Measurements from ENCODE around the gene S100A14.

S100A14 gene

DNA sequence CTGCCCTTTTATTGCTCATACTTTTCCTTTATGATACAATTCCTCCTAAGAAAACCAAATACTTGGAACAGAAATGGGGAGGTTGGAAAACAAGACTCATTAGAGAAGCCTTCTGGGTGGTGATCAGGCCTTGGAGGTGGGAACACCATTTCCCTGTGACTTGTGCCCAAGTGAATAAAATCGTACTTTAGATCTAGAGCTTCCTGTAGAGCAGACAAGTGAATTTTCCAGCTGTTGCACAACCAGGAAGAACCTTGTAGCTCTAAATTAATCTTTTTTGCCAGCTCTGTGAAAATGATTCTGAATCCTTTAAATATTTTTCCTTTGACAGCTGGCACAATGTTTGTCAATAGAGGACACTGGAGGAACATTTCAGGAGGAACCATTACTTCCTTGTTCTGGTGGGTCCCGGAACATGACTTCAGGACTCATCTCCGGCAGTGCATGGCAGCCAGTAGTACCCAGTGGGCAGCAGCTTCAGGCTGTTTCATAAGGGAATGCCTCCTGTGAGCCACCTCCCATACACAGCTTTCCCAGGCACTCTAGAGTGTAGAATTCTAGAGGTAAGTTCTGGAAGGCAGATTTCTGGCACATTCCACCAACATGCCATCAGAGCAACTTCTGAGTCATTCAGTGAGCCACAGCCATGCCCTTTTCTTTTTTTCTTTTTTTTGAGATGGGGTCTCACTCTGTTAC, 36.8 kb upstream of the S100A14 start:
- H4K20me1 ChIP-seq (ENCODE audit: insufficient read depth, low read length) = no peaks in the 10 kb centered on the region
- H2AFZ ChIP-seq (ENCODE audit: low read depth, low read length) = peak overlapping the region; percentile 61
- no peak overlapping the region for H3K4me3 ChIP-seq (ENCODE audit: low read length)
- H3K9ac ChIP-seq (ENCODE audit: low read length) = no peak overlapping the region
- no peak overlapping the region for H3K27ac ChIP-seq (ENCODE audit: low read length)
- peaks cover 2% of the 10 kb centered on the region for H3K36me3 ChIP-seq (replicated peaks; ENCODE audit: low read depth, low read length)
- no peaks in the 10 kb centered on the region for H3K27me3 ChIP-seq (ENCODE audit: low read depth, low read length)
- peak overlapping the region; percentile 1; the same call in 1 of the 2 replicates for H3K4me2 ChIP-seq (ENCODE audit: low read length)
- no peaks in the 10 kb centered on the region for H3K79me2 ChIP-seq (ENCODE audit: low read length)
- no peaks in the 10 kb centered on the region for H3K9me3 ChIP-seq (ENCODE audit: insufficient read depth, low read length)
- TF ChIP-seq, protein P1, sequence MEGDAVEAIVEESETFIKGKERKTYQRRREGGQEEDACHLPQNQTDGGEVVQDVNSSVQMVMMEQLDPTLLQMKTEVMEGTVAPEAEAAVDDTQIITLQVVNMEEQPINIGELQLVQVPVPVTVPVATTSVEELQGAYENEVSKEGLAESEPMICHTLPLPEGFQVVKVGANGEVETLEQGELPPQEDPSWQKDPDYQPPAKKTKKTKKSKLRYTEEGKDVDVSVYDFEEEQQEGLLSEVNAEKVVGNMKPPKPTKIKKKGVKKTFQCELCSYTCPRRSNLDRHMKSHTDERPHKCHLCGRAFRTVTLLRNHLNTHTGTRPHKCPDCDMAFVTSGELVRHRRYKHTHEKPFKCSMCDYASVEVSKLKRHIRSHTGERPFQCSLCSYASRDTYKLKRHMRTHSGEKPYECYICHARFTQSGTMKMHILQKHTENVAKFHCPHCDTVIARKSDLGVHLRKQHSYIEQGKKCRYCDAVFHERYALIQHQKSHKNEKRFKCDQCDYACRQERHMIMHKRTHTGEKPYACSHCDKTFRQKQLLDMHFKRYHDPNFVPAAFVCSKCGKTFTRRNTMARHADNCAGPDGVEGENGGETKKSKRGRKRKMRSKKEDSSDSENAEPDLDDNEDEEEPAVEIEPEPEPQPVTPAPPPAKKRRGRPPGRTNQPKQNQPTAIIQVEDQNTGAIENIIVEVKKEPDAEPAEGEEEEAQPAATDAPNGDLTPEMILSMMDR (IDR thresholded peaks at IDR 0.05; ENCODE audit: low read depth, low read length) = no peak
- no peak for TF ChIP-seq EZH2phosphoT487 (IDR thresholded peaks at IDR 0.05; ENCODE audit: low read depth)
- H3K4me1 ChIP-seq (ENCODE audit: low read length) = peaks cover 8% of the 10 kb centered on the region; the same call in 1 of the 2 replicates

DNA sequence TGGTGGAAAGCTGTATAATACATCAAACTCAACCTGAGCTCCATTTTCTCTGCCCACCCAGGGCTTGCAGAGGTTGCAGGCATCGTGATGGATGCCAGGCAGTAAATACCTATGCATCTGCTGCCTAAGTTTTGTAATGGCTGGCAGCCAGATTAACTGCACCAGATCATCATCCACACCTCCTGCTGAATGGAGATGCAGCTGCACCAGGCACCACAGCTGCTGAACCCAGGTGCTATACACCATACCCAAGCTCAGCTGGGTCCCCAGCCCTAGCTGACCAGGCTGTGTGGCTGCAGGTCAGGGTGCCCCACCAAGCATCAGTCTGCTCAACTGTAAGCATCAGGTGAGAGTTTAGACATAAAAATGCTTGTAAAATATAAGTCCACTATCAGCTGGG, 35.6 kb upstream of the S100A14 start:
- H3K9me3 ChIP-seq (ENCODE audit: insufficient read depth, low read length) = no peaks in the 10 kb centered on the region
- H3K4me1 ChIP-seq (ENCODE audit: low read length) = peaks cover 5% of the 10 kb centered on the region; the same call in 1 of the 2 replicates
- H3K4me3 ChIP-seq (ENCODE audit: low read length) = no peak overlapping the region
- no peak overlapping the region for H2AFZ ChIP-seq (ENCODE audit: low read depth, low read length)
- no peak overlapping the region for H3K4me2 ChIP-seq (ENCODE audit: low read length)
- no peaks in the 10 kb centered on the region for H3K27me3 ChIP-seq (ENCODE audit: low read depth, low read length)
- no peaks in the 10 kb centered on the region for H3K79me2 ChIP-seq (ENCODE audit: low read length)
- H3K36me3 ChIP-seq (replicated peaks; ENCODE audit: low read depth, low read length) = peaks cover 11% of the 10 kb centered on the region
- no peak overlapping the region for H3K9ac ChIP-seq (ENCODE audit: low read length)
- H3K27ac ChIP-seq (ENCODE audit: low read length) = no peak overlapping the region
- no peak for TF ChIP-seq EZH2phosphoT487 (IDR thresholded peaks at IDR 0.05; ENCODE audit: low read depth)
- TF ChIP-seq, protein P1 (IDR thresholded peaks at IDR 0.05; ENCODE audit: low read depth, low read length) = no peak
- no peaks in the 10 kb centered on the region for H4K20me1 ChIP-seq (ENCODE audit: insufficient read depth, low read length)

DNA sequence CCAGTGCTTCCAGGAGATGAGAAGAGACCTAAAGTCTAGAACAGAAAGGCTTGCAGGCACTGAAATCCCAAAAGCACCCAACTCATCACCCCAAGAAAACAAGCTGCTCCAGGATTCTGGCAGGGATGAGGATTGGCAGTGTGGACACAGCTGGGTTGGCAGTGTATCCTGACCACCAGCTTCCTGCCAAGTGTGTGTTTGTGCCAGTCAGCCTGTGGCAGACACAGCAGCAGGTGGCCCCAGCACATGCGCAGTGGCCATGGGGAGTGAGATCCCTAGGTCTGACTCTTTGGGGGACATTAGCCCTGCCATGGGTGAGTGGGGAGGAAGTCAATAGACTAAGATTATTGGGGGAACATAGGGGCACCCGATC, 33.7 kb upstream of the S100A14 start:
- Histone ChIP-seq H3K36me3 (replicated peaks; ENCODE audit: low read depth, low read length) (peaks cover 29% of the 10 kb centered on the region), H3K79me2 (ENCODE audit: low read length) (no peaks in the 10 kb centered on the region), H4K20me1 (ENCODE audit: insufficient read depth, low read length) (no peaks in the 10 kb centered on the region), H3K9ac (ENCODE audit: low read length) (no peak overlapping the region), H3K27ac (ENCODE audit: low read length) (no peak overlapping the region), H3K4me3 (ENCODE audit: low read length) (no peak overlapping the region), H3K27me3 (ENCODE audit: low read depth, low read length) (no peaks in the 10 kb centered on the region), H3K9me3 (ENCODE audit: insufficient read depth, low read length) (no peaks in the 10 kb centered on the region), H3K4me1 (ENCODE audit: low read length) (peaks cover 5% of the 10 kb centered on the region; the same call in 1 of the 2 replicates), H2AFZ (ENCODE audit: low read depth, low read length) (no peak overlapping the region), H3K4me2 (ENCODE audit: low read length) (no peak overlapping the region)
- TF ChIP-seq EZH2phosphoT487 (IDR thresholded peaks at IDR 0.05; ENCODE audit: low read depth) = no peak
- TF ChIP-seq, protein P1 (IDR thresholded peaks at IDR 0.05; ENCODE audit: low read depth, low read length) = no peak

DNA sequence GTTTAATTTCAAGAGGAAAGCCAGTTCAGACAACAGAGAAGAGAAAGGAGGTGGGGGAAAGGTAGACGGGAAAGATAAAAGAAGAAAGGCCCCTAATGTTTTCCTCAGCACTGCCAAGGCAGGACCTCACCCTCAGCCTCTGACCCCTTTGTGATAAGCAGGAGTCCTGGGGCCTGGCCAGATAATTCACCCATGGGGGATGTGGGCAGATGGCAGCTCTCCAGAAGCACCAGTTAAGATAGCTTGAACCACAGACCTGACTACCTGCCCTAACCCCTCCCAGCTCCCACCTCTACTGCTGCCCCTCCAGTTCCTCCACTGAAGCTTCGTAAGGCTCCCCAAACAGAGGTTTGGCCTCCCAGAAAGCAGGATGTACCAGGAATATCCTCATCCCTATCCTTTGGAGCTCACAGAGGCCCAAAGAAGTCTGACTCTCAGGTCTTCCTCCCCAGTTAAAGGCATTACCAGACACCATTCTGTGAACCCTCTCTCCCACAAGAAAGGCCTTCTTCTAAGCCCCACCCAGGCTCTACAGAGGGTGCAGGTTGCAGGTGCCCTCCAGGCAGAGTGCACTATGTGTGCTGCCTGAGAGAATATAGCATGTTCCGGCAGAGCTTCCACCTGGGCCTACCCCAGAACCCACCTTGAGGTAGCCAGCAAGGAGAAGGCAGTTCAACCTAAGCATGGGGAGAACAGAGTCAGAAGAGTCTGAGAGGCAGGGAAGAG, 33.2 kb upstream of the S100A14 start:
- TF ChIP-seq EZH2phosphoT487 (IDR thresholded peaks at IDR 0.05; ENCODE audit: low read depth) = no peak
- TF ChIP-seq, protein P1 (IDR thresholded peaks at IDR 0.05; ENCODE audit: low read depth, low read length) = no peak
- Histone ChIP-seq H3K9ac (ENCODE audit: low read length) (no peak overlapping the region), H3K36me3 (replicated peaks; ENCODE audit: low read depth, low read length) (peaks cover 34% of the 10 kb centered on the region), H4K20me1 (ENCODE audit: insufficient read depth, low read length) (no peaks in the 10 kb centered on the region), H3K4me2 (ENCODE audit: low read length) (no peak overlapping the region), H3K4me1 (ENCODE audit: low read length) (peaks cover 5% of the 10 kb centered on the region; the same call in 1 of the 2 replicates), H3K27ac (ENCODE audit: low read length) (no peak overlapping the region), H3K4me3 (ENCODE audit: low read length) (no peak overlapping the region), H2AFZ (ENCODE audit: low read depth, low read length) (no peak overlapping the region), H3K9me3 (ENCODE audit: insufficient read depth, low read length) (no peaks in the 10 kb centered on the region), H3K27me3 (ENCODE audit: low read depth, low read length) (no peaks in the 10 kb centered on the region), H3K79me2 (ENCODE audit: low read length) (no peaks in the 10 kb centered on the region)
